GM12875 (cell line): ENCODE data around the gene ZNF408.

ENCODE experiments used
- H3K4me3 ChIP-seq: one replicate; pipeline ENCODE4 v1.5.1; 2011; ENCODE audit warnings: low read depth, low read length, control low read depth
- TF ChIP-seq, protein P1 (sequence below): IDR thresholded peaks from 2 replicates; pipeline ENCODE4 v1.5.1; 2011; ENCODE audit warnings: low read depth, mild to moderate bottlenecking, control low read depth, inconsistent platforms, low read length, moderate library complexity, borderline replicate concordance; ENCODE audit not compliant: insufficient read depth

The ZNF408 gene

GRCh38 chr11:46728659-46729040 is 27.8 kb downstream of the ZNF408 start:
- TF ChIP-seq, protein P1, sequence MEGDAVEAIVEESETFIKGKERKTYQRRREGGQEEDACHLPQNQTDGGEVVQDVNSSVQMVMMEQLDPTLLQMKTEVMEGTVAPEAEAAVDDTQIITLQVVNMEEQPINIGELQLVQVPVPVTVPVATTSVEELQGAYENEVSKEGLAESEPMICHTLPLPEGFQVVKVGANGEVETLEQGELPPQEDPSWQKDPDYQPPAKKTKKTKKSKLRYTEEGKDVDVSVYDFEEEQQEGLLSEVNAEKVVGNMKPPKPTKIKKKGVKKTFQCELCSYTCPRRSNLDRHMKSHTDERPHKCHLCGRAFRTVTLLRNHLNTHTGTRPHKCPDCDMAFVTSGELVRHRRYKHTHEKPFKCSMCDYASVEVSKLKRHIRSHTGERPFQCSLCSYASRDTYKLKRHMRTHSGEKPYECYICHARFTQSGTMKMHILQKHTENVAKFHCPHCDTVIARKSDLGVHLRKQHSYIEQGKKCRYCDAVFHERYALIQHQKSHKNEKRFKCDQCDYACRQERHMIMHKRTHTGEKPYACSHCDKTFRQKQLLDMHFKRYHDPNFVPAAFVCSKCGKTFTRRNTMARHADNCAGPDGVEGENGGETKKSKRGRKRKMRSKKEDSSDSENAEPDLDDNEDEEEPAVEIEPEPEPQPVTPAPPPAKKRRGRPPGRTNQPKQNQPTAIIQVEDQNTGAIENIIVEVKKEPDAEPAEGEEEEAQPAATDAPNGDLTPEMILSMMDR: no peak
- H3K4me3 ChIP-seq: no peak overlapping the region

GRCh38 chr11:46729110-46730027 is 28.5 kb downstream of the ZNF408 start:
- H3K4me3 ChIP-seq: no peak overlapping the region
- TF ChIP-seq, protein P1: no peak

DNA sequence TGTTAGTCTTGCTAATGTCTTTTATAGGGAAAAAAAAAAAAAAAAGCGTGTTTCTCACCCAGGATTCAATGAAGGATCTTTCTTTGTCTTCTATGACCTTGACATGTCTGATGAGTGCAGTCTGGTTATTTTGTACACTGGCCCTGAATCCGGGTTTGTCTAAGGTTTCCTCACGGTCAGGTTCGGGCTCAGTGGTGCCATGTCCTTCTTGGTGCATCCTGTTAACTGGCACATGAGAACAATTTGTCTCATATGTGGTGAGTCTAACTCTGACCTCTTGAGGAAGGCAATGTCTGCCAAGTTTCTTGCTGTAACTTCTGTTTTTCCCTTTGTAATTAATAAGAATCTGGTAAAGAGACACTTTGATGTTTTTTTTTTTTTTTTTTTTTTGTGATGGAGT is 30.7 kb downstream of the ZNF408 start:
- TF ChIP-seq, protein P1: no peak
- H3K4me3 ChIP-seq: no peak overlapping the region

GRCh38 chr11:46733234-46733633 is 32.4 kb downstream of the ZNF408 start:
- H3K4me3 ChIP-seq: no peak overlapping the region
- TF ChIP-seq, protein P1: no peak

DNA sequence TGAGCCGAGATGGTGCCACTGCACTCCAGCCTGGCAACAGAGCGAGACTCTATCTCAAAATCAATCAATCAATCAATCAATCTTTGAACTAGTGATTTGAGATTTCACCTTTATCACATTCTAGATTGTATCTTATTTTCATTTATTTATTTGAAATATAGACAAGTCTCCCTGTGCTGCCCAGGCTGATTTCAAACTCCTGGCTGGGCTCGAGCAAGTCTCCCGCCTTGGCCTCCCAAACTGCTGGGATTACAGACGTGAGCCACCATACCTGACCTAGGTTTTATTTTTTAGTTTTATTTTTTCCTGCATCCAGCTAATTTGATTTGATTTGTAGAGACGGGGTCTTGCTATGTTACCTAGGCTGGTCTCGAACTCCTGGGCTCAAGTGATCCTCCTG is 35.3 kb downstream of the ZNF408 start:
- TF ChIP-seq, protein P1: no peak

GRCh38 chr11:46736615-46737014 is 35.8 kb downstream of the ZNF408 start:
- no peak overlapping the region for H3K4me3 ChIP-seq
- TF ChIP-seq, protein P1: no peak

More for the DNA sequence above, 35.3 kb downstream of the ZNF408 start:
- no peak overlapping the region for H3K4me3 ChIP-seq

- TF ChIP-seq, protein P1: no peak
These were observed 36.9 kb downstream of the ZNF408 start for GRCh38 chr11:46737699-46738098.

More at GRCh38 chr11:46737699-46738098, 36.9 kb downstream of the ZNF408 start:
- no peak overlapping the region for H3K4me3 ChIP-seq
